Kidney epithelial cell (primary cell): ENCODE measurements around the gene TNFSF9. TPM values are rescaled to one million over a fixed set of nuclear protein-coding genes. Genes with fewer than 3 reads are reported as not detected.
"Not testable (repeated sequence)": the region's sequence is repeated elsewhere in the genome, so short reads cannot be mapped to it uniquely, and the experiment has no call there.

Experiments
- DNase-seq: peaks from one replicate; pipeline ENCODE4 v3.0.0-alpha.2; 2010; ENCODE audit warnings: low read depth
- H3K27me3 ChIP-seq: 2 replicates; pipeline ENCODE4 v1.6.0; 2011; ENCODE audit warnings: low read length; ENCODE audit not compliant: control insufficient read depth, insufficient read depth
- H3K36me3 ChIP-seq: 2 replicates; pipeline ENCODE4 v1.5.1; 2011; ENCODE audit warnings: low read length; ENCODE audit not compliant: control insufficient read depth, insufficient read depth
- H3K4me3 ChIP-seq: 2 replicates; pipeline ENCODE4 v1.5.1; 2011; ENCODE audit warnings: low read depth, mild to moderate bottlenecking, control low read depth, low read length
- total RNA-seq: library from RNA; depleted of rRNA; stranded (reverse); fragments of >200 nt; gene quantifications from 2 replicates; pipeline ENCODE4 v1.2.3, GENCODE V29; 2015
- TF ChIP-seq, protein P1 (sequence below): IDR thresholded peaks from 2 replicates; pipeline ENCODE4 v1.5.1; 2011; ENCODE audit warnings: mild to moderate bottlenecking, moderate library complexity, low read length, control low read depth, inconsistent platforms; ENCODE audit not compliant: insufficient read depth, poor library complexity, severe bottlenecking

TNFSF9 gene
- total RNA-seq, 1 donor from 2014 or later = 8.9 TPM

DNA sequence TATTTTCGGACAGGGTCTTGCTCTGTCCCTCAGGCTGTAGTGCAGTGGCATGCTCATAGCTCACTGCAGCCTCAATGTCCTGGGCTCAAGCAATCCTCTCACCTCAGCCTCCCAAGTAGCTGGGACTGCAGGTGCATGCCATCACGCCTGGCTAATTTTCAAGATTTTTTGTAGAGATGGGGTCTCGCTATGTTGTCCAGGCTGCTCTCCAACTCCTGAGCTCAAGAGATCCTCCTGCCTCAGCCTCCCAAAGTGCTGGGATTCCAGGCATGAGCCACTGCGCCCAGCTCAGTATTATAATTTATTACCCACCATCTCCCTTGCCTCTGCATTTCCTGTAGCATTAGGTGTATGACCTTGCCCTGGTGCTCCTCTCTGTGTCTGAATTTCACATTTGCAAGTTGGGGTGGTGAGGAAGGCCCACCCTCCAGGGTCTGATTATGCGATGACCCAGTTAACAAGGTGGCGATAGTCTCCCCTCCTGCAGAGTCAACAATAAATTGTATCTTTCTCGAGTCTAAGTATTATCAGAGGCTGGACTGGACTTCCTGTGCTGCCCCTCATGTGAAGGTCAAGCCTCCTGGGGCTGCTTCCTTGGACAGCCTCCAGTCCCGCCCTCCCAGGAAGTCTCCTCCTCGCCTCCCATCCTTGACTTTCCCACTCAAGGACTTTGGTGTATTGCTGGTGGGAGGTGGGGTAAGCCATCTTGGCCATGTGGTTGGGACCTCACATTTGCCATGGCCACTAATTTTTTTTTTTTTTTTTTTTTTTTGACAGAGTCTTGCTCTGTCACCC is 27.2 kb upstream of the TNFSF9 start:
- TF ChIP-seq, protein P1, sequence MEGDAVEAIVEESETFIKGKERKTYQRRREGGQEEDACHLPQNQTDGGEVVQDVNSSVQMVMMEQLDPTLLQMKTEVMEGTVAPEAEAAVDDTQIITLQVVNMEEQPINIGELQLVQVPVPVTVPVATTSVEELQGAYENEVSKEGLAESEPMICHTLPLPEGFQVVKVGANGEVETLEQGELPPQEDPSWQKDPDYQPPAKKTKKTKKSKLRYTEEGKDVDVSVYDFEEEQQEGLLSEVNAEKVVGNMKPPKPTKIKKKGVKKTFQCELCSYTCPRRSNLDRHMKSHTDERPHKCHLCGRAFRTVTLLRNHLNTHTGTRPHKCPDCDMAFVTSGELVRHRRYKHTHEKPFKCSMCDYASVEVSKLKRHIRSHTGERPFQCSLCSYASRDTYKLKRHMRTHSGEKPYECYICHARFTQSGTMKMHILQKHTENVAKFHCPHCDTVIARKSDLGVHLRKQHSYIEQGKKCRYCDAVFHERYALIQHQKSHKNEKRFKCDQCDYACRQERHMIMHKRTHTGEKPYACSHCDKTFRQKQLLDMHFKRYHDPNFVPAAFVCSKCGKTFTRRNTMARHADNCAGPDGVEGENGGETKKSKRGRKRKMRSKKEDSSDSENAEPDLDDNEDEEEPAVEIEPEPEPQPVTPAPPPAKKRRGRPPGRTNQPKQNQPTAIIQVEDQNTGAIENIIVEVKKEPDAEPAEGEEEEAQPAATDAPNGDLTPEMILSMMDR = no peak
- H3K27me3 ChIP-seq = peaks cover 15% of the 10 kb centered on the region
- no peaks in the 10 kb centered on the region for H3K36me3 ChIP-seq
- H3K4me3 ChIP-seq = no peak overlapping the region
- no peak for DNase-seq

DNA sequence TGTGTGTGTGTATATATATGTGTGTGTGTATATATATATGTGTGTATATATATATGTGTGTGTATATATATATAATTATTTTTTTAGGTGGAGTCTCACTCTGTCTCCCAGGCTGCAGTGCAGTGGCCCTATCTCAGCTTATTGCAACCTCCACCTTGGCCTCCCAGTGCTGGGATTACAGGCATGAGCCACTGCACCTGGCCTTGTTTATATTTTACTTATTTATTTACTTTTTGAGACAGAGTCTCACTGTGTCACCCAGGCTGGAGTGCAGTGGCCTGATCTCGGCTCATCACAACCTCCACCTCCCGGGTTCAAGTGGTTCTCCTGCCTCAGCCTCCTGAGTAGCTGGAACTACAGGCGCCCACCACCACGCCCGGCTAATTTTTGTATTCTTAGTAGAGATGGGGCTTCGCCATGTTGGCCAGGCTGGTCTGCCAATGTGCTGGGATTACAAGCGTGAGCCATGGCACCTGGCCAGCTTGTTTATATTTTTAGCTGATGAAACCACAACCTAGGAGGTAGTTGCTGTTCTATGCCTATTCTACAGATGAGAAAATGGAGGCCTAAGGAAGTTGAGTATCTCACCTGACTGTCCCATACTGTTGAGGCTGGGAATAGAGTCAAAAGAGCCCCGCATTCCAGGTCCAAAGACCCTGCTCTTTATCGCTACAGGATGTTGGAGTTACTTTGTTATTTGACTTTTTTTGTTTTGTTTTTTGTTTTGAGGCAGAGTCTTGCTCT is 22.6 kb upstream of the TNFSF9 start:
- not testable (repeated sequence) for H3K36me3 ChIP-seq, H3K4me3 ChIP-seq, H3K27me3 ChIP-seq, DNase-seq

DNA sequence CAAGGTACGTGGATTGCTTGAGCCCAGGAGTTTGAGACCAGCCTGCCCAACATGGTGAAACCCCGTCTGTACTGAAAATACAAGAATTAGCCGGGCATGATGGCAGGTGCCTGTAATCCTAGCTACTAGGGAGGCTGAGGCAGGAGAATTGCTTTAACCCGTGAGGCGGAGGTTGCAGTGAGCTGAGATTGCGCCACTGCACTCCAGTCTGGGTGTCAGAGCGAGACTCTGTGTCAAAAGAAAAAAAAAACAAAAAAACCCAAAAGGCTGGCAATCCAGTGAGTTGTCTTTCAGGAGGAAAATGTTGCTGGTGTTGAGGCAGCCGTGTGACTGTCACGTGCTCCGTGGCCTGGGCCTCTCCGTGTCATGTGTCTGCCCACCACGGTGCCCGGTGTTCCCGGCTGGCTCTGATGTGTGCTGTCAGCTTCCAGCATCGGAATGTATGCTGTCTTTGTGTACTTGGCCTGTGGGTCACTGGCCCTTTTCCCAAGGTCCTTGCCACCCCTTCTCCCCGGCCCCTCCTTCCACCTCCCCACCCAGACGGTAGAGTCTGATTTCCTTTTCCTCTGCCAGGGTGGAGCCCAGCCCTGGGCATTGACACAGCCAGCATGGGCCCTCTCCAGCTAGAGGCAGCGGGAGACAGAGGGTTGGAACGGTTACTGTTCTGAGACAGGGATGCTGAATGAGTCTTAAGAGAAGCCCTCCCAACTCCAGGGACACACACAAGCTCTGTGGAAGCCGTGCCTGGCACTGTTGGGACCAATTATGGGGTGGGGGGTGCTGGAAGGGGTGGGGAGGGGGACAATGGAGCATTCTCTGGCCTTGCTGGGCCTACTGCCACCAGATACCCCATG is 21.5 kb upstream of the TNFSF9 start:
- H3K27me3 ChIP-seq = no peaks in the 10 kb centered on the region
- TF ChIP-seq, protein P1 = no peak
- H3K36me3 ChIP-seq = no peaks in the 10 kb centered on the region
- no peak for DNase-seq
- no peak overlapping the region for H3K4me3 ChIP-seq

DNA sequence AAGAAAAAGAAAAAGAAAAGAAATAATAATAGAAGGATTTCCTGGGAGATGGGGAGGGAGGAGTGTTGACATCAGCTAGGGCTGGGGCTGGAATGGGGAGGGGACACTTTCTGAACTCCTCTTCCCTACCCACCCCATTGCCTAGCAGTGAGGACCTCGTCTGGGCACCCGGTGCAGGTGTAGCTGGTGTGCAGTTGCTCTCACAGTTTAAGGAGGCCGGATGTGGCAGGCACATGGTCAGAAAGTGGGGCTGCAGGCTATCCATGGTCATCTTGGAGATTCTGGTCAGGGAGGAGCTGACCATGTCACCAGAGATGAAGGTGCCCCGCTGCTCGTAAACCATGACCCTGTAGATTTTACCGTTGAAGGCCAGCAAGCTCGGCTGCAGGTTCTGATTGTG is 20.2 kb upstream of the TNFSF9 start:
- TF ChIP-seq, protein P1 = no peak
- H3K27me3 ChIP-seq = no peaks in the 10 kb centered on the region
- H3K4me3 ChIP-seq = no peak overlapping the region
- DNase-seq = no peak
- no peaks in the 10 kb centered on the region for H3K36me3 ChIP-seq

DNA sequence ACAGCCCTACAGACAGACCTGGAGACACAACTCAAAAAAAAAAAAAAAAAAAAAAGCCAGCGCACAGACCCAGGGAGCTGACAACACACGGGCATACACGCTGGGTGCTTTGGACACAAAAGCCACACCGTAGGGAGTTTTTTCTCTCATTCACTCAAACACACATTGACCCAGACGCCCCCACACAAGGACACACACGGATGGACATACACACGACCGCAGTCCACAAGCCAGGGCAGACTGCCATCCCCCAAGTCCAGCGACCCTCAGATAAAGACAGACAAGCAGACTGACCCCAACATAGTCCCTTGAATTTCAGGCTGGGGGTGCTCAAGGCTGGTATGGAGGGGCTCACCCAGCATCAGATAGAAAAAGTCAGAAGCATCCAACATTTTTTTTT is 16.7 kb upstream of the TNFSF9 start:
- TF ChIP-seq, protein P1 = no peak
- no peak for DNase-seq
- Histone ChIP-seq H3K4me3 (no peak overlapping the region), H3K27me3 (no peaks in the 10 kb centered on the region), H3K36me3 (no peaks in the 10 kb centered on the region)
